GF-D8 (cell line): ENCODE data around the gene SCIN.
"Not testable (repeated sequence)": the region's sequence is repeated elsewhere in the genome, so short reads cannot be mapped to it uniquely, and the experiment has no call there.

Experiments
- DNase-seq: peaks from one replicate; lab custom pipeline; 2025; lab: John Stamatoyannopoulos, UW

Gene SCIN

DNA sequence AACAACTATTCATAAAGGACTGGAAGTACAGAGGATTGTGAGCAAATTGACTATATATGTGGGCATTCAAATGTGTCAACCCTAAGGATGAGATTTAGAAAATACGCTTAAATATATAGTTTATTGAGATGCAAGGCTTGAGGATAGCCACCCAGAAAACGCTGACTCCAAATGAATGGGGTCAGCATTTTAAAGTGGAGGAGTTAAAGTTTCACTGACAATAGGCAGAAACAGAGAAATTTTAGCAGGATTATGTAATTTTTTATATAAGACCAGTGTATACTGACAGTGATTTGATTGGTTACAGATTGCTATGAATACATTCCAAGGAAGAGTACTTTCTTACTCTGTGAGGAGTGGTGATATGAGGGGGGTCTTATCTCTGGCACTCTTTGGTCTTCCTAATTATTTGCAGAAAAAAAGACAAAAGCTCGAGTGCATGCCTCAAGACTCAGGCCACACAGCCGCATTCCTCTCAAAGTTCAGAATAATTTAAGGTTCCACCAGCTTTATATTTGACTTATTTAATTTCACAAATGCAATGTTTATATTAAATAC lies 78.3 kb downstream of the SCIN start:
- no peak for DNase-seq

DNA sequence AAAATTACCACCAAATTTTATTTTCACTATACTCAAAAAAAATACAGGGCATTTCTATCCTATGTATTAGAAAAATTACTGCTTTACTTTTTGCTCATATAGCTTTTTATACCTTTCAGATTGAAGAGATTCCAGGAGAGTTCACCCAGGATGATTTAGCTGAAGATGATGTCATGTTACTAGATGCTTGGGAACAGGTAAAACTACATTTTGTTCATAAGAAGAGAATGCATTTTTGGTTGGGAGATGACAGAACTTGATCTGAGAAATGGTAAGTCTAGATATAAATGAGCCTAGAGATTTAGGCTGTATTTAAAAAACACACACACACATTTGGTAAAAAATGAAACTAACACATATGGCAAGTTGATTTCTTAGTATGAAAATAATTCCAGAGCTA lies 78.8 kb downstream of the SCIN start:
- DNase-seq = no peak

DNA sequence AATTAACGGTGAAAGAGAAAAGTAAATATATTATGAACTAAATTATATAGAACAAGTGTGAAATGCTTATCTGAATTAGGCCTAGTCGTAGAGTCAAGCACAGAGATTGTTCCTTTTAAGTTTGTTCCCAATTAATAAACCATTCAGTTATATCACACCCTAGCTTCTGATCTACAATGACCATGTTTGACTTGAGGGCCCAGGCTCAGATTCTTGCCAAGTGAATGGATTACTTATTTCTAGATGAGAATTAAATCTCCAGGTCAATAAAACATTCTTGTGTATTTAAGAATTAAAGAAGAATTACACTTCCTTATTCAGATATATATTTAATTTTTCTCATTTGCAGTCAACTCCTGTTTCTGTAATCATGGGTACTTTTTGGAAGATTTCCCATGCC lies 79.6 kb downstream of the SCIN start:
- no peak for DNase-seq

DNA sequence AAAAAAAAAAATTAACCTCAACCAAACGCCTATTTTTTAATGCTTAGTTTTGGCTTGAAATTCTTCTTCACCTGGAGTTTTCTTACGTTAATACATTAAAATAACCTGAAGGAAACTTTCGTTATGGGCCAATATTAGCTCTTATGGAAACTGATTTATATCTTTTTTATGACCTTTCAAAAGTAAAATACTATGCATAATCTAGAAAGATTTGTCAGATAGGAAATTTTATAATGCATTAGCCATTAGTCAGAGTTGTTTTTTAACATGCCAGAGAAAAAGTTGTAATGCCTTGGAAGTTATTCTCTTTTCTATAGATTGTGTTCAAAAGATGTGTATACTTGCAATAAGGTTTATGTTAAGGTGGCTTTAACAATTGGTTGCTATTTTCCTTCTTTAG lies 82.6 kb downstream of the SCIN start:
- DNase-seq = no peak

DNA sequence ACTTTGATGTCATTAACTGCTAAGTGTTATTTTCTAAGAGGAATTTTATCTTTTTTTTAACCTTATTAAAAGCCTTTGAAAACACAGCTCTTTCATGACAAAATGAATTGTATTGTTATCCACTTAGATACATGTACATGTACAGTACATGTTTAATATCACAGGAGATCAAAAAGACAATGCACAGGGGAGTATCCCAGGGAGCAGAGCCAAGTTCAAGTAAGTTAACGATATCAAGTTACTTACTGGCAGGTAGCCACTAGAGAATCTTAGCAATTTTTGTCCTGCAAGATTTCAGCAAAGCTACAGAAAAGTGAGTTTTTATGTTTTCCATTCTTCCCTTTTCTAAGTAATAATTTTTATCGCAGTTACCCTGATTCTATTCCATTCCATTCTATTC lies 83.0 kb downstream of the SCIN start:
- no peak for DNase-seq

DNA sequence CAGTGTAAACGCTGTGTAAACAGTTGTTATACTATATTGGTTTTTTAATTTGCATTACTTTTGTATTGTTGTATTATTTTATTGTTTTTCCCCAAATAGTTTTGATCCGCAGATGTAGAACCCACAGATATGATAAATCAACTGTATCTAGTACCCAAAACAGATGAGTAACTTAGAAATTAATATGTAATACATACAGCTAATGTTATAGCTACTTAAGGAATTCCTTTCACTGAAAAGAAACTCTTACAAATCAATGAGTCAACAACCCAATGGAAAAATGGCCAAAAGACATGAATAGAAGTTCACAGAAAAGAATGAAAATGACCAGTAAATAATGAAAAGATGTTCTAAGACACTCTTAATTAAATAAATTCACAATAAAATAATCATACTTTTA lies 84.6 kb downstream of the SCIN start:
- no peak for DNase-seq

DNA sequence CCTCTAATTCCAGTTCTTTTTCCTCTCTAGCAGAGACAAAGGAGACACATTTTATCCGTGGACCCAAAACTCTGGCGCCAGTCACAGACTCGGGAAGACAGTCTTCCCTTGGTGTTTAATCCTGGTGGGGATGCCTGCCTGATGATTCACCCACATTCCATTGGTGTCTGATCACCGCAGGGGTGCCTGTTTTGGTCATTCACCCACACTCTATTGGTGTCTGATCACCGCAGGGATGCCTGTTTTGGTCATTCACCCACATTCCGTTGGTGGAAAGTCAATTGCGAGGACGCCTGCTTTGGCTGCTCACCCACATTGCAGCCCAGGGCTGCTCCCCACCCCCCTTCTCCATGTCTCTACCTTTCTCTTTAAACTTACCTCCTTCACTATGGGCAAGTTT lies 89.9 kb downstream of the SCIN start:
- DNase-seq = not testable (repeated sequence)

DNA sequence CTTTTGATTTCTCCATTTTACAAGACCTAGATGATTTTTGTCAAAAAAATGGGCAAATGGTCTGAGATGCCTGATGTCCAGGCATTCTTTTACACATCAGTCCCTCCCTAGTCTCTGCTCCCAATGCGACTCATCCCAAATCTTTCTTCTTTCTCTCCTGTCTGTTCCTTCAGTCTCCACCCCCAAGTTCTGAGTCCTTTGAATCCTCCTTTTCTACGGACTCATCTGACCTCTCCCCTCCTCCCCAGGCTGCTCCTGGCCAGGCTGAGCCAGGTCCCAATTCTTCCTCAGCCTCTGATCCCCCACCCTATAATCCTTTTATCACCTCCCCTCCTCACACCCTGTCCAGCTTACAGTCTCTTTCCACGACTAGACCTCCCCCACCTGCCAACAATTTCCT lies 90.5 kb downstream of the SCIN start:
- DNase-seq = not testable (repeated sequence)

DNA sequence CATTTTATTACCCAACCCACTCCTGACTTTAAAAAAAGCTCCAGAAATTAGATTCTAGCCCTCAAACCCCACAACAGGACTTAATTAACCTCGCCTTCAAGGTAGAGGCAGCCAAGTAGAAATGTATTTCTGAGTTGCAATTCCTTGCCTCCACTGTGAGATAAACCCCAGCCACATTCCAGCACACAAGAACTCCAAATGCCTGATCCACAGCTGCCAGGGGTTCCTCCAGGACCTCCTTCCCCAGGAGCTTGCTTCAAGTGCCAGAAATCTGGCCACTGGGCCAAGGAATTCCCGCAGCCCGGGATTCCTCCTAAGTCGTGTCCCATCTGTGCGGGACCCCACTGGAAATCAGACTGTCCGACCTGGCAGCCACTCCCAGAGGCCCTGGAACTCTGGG lies 91.1 kb downstream of the SCIN start:
- no peak for DNase-seq

DNA sequence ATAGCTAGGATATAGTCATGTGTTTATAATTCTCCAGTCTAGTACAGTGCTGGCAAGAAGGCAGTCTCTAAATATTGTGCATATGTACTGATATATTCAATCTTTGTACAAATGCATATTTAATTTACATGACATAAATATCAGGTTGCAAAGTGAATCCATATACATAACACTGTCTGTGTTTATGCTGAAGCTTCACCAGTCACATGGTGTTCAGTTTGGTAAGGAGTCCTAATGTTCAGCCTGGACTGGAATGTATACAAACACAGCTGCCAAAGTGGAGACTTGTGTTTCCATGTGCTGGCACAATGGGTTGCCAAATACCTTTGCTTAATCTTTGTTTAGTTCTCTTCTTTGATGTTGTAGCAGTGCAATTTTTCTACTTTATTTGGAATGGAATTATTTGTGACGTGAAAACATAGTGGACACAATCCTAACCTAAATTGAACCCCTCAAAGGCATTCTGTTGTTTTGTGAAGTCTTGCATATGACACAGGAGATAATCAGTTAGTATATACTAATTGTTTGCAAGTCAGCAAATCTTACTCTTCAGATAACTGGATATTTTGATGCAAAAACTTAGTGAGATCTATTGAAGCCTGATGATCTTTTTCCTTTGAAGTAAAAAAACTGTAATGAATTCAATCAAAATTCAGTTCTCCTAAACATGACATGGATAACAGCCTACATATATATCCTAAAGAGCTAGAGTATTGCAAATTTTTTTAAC lies 99.6 kb downstream of the SCIN start:
- DNase-seq = no peak

DNA sequence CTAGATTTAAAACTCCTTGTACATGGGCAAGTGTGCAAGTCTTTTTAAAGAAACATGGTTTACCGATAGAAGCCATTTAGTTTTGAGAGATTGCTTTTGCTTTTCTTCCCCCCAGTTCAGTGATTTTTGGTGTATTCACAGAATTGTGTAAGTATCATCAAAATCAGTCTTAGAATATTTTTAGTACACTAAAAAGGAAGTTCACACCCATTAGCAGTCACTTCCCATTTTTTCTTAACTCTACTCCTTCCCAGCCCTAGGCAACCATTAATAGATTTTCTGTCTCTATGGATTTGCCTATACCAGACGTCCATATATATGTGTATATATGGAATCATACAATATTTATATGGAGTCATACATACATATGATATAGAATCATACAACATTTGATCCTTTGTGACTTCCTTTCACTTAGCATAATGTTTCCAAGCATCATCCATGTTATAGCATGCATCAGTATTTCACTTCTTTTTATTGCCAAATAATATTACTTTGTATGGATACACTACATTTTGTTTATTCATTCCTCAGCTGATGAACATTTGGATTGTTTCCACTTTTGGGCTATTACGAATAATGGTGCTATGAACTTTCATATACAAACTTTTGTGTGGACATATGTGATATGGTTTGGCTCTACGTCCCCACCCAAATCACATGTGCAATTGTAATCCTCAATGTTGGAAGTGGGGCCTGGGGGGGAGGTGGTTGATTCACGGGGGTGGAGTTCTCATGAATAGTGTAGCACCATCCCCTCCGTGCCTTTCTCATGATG lies 100.4 kb downstream of the SCIN start:
- DNase-seq = no peak

DNA sequence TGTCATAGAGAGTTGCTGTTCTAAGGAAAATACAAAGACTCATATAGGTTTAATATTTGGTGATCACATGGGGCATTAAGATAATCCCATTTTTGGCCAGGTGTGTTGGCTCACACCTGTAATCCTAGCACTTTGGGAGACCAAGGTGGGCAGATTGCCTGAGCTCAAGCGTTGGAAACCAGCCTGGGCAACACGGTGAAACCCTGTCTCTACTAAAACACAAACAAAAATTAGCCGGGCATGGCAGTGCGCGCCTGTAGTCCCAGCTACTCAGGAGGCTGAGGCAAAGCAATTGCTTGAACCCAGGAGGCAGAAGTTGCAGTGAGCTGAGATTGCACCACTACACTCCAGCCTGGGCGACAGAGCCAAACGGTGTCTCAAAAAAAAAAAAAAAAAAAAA lies 102.9 kb downstream of the SCIN start:
- DNase-seq = not testable (repeated sequence)

DNA sequence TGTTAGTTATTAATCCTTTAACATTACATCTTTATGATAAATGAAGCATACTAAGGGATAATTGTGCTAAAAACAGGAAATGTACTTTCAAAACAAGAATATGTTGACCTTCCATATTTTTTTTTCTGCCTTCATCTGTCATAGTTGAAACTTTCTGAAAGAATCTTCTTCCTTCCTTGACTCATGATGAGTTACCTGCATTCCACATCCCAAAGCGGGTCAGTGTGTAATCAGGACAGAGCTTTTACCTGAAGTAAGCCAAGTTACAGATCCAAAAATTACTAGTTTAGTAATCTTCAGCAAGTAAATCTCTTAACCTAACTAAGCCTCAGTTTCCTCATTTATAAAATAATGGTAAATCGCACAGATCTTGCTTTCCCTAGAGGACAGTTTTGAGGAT lies 103.5 kb downstream of the SCIN start:
- DNase-seq = no peak

DNA sequence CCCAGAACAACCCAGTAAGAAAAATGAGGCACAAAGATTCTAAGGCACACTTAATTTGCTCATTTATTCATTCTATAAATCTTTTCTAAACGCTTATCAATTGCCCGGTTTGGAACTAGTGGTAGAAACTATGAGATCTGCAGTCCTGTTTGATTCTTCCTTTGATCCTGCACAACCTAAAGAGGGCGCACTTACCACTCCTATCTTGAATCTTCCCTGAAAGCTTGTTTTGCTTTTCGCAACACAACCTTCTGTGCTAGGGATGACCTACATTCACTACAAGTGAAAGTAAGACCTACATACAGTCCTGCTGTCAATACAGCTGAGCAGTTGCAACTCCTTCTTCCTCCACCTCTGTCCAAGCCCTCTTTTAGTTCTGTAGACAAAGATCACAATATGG lies 104.3 kb downstream of the SCIN start:
- DNase-seq = no peak

DNA sequence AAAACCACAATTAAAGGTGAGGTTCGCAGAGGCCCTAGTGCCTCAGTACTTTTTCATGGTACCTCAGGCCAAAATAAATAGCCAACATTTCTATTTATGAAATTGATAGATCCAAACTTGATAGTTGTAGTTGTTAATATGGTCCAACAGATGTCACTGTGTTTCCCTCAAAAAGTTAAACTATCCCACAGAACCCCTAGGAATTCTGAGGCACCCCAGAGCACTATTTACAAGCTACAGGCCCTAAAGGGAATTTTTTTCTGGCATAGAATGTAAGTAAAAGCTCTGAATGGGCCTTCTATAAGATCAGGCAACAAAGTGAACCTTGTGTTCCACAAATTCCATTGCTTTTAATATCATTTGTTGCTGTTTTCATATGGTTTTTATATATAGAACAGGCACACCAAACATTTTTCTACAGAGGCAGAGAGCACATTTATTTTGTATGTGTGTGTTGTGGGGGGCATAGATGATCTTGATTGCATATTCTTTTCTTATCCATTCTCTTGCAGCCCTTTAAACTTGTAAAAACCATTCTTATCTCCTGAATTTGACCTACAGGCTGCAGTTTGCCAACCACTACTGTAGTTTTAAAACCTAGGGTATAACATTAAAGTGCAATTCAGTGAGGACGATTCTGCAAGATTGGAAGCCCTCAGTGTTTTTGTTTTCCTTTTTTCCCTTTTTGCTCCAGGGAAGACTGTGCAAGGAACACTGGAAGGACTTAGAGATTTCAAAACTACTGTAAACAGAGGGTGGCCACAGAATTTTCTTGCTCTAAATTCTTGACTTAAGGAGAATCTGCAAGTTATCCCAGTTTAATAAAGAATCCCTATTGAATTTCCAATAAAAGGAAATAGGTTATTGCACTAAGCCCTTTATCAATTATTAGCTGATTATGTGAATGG lies 113.4 kb downstream of the SCIN start:
- no peak for DNase-seq

DNA sequence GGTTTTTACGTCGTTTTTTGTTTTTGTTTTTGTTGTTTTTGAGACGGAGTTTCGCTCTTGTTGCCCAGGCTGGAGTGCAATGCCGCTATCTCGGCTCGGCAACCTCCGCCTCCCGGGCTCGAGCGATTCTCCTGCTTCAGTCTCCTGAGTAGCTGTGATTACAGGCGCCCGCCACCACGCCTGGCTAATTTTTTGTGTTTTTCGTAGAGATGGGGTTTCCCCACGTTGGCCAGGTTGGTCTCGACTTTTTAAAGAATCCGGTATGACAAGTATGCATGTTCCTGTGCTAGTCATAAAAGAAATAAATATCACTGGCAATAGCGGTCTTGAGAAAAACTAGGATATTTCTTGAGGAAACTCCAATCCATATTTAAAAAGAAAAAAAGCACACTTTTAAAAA lies 114.2 kb downstream of the SCIN start:
- no peak for DNase-seq

DNA sequence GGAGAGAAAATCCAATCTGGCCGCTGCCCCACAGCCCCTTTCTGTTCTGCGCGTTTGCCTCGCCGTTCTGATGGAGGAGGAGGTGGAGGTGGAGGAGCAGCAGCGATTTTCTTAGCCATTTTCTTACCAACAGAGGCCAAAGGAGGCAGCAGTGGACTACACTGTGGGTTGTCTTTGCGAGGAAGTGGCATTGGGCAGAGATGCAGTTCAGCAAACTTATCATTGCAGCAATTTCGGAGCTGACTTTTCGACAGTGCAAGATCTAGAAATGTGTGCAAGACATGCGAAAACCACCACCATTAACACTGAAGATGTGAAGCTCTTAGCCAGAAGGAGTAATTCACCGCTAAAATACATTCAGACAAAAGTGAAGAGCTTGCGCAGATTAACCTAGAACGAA lies 115.0 kb downstream of the SCIN start:
- DNase-seq = peak; percentile 62

DNA sequence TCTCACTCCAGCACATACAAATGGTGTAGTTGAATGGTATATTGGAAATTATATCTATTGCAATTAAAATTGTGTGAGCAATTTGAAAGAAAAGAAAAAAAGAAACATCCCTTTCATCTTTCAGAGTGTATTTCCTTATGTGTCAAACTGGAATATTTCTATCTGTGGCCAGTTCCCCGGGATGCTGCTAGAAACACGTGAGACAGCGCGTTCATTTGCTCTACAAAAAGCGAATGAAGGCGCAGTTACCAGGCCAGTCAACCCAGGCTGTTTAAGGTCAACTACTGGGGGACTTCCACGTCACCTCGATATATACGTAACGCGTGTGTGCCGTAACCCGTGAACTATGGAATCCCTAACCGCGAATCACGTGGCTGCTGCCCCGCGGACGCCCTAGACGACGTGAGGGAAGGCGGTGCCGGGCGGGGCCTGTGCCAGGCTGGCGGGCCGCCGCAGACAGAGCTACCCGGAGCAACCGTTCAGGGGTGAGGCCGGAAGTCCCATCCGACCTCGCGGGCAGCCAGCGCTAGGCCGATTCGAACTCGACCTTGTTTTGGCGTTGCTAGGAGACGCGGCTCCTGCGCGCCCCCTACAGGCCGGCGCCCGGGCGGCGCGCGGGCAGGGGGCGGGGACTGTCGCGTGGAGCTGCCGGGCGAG lies 115.8 kb downstream of the SCIN start:
- peak; percentile 98 for DNase-seq

DNA sequence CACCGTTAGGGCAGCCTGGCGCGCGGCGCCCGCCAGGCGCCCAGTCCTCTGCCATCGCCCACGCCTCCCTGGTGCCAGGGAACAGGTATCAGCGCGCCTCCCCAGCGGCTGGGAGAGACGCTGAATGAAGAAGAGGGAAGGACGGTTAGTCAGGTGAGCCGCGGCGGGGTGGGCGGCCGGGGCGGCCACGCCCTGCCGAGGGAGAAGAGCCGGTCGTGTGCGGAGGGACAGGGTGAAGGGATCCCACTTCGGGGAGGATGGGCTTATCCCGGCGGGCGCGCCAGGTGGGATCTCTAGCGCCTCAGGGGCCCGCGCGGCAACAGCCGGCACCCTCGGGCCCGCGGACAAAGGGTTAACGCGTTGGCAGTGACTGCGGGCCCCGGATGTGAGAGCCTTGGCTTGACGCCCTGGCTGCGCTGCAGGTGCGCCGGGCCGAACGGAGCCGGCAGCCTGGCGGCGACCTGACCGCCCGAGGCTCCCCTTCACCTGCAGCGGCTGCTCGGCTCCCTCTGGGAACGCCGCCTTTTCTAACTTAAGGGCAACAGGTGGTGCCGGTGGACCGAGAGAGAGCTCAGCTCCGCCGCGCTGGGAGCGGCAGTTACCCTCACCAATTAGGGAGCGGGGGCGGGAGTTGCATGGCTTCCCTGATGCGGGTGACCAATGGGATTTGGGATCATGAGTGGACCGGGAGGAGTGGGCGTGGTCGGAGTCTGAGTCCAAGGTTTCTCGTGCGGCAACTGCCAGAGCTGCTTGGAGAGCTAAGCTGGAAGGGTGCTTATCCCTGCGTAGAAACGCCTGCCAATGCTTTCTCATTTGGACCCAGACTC lies 116.6 kb downstream of the SCIN start, which contains the start of gene ARL4A:
ARL4A (plus strand) TSS at position 743 of the 827 bp plus-strand sequence. CDS start 622 bp downstream, outside the sequence.
- peak; percentile 95 for DNase-seq

DNA sequence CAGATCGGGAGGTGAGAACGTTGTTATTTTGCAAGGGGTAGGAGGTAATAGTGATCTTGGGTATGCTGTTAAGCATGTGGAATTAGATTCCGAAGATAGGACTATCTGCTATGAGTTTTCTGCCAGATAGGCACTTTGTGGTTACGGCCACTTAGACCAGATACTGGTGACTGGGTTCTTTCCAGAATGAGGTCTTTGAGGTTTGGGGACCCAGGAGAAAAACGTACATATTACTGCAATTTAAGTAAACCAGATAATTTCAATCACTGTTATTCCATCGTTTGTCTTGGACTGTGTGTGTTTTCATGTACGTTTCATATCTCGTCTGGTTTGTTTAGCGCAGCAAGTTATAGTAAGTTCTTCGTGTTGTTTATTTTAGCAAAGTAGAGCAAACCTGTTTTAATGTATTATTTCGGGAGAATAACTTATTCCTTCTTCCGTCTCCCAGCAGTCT lies 117.2 kb downstream of the SCIN start:
- DNase-seq = no peak
